ENCODE results near the gene CSNK2B. TPM values are rescaled to one million over a fixed set of nuclear protein-coding genes. Genes with fewer than 3 reads are reported as not detected.

CSNK2B gene
- total RNA-seq, 3 donors from 2014 or later (not counting 1 experiment from before 2014, with no cell fraction given), result 140 to 157 (median 141) TPM

DNA sequence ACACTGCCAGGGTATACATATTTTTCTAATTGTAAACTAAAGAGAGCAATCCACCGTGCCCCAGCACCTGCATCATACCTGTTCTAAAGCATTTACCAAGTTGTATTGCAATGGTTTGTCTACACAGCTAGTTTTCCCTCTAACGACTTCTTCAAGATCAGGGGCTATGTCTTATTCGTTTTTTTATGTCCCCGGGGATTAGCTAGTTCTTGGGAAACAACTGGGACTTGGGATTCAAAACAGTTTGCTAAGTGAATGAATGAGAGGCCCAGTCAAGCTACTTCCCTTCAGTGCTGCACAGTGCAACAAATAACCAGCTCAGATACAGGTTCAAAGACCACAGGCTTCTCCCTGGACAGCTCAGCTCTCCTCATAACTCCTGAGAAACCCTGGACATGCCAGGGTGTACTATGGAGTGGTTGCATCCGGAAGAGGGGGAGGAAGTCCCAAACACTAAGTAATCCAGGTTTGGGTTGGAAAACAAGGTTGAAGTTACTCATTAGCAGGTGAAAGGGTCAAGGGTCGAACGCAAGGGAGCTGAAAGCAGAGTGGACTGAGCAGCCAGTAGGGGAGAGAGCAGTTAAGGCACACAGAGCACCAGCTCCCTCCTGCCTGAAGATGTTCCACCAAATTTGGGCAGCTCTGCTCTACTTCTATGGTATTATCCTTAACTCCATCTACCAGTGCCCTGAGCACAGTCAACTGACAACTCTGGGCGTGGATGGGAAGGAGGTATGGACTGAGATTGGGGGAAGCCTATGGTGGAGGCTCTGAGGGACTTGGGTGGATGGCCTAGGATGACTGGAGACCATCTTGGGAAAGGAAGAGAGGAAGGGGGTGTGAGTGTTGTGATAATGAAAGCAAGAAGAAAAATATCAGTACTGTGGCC is 10.3 kb upstream of the CSNK2B start, which contains the start of gene APOM:
APOM (plus strand) TSS at position 546 of the 889 bp plus-strand sequence; CDS start at position 619, 73 bp downstream.
- no peaks in the 10 kb centered on the region for H3K9me3 Mint-ChIP-seq
- TF ChIP-seq, protein P1, sequence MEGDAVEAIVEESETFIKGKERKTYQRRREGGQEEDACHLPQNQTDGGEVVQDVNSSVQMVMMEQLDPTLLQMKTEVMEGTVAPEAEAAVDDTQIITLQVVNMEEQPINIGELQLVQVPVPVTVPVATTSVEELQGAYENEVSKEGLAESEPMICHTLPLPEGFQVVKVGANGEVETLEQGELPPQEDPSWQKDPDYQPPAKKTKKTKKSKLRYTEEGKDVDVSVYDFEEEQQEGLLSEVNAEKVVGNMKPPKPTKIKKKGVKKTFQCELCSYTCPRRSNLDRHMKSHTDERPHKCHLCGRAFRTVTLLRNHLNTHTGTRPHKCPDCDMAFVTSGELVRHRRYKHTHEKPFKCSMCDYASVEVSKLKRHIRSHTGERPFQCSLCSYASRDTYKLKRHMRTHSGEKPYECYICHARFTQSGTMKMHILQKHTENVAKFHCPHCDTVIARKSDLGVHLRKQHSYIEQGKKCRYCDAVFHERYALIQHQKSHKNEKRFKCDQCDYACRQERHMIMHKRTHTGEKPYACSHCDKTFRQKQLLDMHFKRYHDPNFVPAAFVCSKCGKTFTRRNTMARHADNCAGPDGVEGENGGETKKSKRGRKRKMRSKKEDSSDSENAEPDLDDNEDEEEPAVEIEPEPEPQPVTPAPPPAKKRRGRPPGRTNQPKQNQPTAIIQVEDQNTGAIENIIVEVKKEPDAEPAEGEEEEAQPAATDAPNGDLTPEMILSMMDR (IDR thresholded peaks at IDR 0.05), result no peak
- H3K36me3 Mint-ChIP-seq, result no peaks in the 10 kb centered on the region
- no peaks in the 10 kb centered on the region for H3K9me3 ChIP-seq (ENCODE audit: control insufficient read depth, insufficient read depth, low read length)
- 96% methylated on average over 8 of the region's 8 CpGs for WGBS (ENCODE audit: insufficient coverage)
- ATAC-seq, result no peak
- H3K4me1 Mint-ChIP-seq, result peaks cover 61 to 70% of the 10 kb centered on the region in 2 donors
- H3K27ac Mint-ChIP-seq, result peak within 1 kb of the TSS; percentile 47 to 83
- H3K4me3 Mint-ChIP-seq, result peak within 1 kb of the TSS; percentile 35
- peaks cover 55% of the 10 kb centered on the region for H3K4me1 ChIP-seq (ENCODE audit: control insufficient read depth, insufficient read depth, low read length)
- no peaks in the 10 kb centered on the region for H3K27me3 Mint-ChIP-seq (ENCODE audit: low read depth in 2 of 2)
- DNase-seq, result no peak
- intact Hi-C loops (cut with micrococcal nuclease), result no loop called here
- H3K36me3 ChIP-seq (ENCODE audit: control insufficient read depth, insufficient read depth, low read length), result peaks cover 10% of the 10 kb centered on the region
- no peaks in the 10 kb centered on the region for H3K27me3 ChIP-seq (ENCODE audit: control insufficient read depth, insufficient read depth, low read length)
- H3K4me3 ChIP-seq (ENCODE audit: low read length), result no peak within 1 kb of the TSS
- no peak within 1 kb of the TSS for H3K27ac ChIP-seq (ENCODE audit: low read length)

DNA sequence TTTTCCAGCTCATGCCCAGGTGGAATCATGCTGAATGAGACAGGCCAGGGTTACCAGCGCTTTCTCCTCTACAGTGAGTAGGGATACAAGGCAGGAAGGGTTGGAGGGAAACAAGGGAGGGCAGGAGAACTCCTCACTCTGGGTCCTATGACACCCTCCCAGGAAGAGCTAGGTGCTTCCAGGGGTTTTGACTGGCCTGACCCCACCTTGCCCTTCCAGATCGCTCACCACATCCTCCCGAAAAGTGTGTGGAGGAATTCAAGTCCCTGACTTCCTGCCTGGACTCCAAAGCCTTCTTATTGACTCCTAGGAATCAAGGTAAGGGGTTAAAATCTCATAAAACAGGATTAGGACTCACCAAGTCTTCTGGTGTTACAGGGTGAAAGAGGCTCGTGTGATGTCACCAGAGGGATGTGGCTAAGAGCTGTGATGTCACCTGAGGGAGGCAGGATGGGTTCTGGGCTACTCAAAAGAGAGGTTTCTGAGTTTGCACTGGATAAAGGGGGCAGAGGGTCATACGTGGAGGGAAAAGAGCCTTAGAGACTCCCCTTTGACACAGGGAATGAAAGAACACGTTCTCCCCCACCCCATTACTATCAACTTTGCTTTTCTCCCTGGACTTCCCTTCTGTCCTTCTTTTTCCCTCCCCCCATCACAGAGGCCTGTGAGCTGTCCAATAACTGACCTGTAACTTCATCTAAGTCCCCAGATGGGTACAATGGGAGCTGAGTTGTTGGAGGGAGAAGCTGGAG is 8.3 kb upstream of the CSNK2B start:
- no peak for ATAC-seq
- 89% methylated on average over 5 of the region's 6 CpGs for whole genome bisulfite sequencing (ENCODE audit: insufficient coverage)
- peaks cover 60% of the 10 kb centered on the region for H3K4me1 ChIP-seq (ENCODE audit: control insufficient read depth, insufficient read depth, low read length)
- peaks cover 17% of the 10 kb centered on the region for H3K36me3 ChIP-seq (ENCODE audit: control insufficient read depth, insufficient read depth, low read length)
- no peaks in the 10 kb centered on the region for H3K27me3 ChIP-seq (ENCODE audit: control insufficient read depth, insufficient read depth, low read length)
- H3K4me1 Mint-ChIP-seq, result peaks cover 41 to 62% of the 10 kb centered on the region in 2 donors
- intact Hi-C loops (cut with micrococcal nuclease), result no loop called here
- DNase-seq, result peak in 1 of 2 donors; percentile 57
- no peaks in the 10 kb centered on the region for H3K36me3 Mint-ChIP-seq
- H3K9me3 ChIP-seq (ENCODE audit: control insufficient read depth, insufficient read depth, low read length), result no peaks in the 10 kb centered on the region
- peak overlapping the region; percentile 83 to 89 for H3K27ac Mint-ChIP-seq
- no peaks in the 10 kb centered on the region for H3K9me3 Mint-ChIP-seq
- TF ChIP-seq, protein P1 (IDR thresholded peaks at IDR 0.05), result no peak
- H3K27me3 Mint-ChIP-seq (ENCODE audit: low read depth in 2 of 2), result no peaks in the 10 kb centered on the region
- no peak overlapping the region for H3K27ac ChIP-seq (ENCODE audit: low read length)
- H3K4me3 ChIP-seq (ENCODE audit: low read length), result no peak overlapping the region
- peak overlapping the region; percentile 65 for H3K4me3 Mint-ChIP-seq

DNA sequence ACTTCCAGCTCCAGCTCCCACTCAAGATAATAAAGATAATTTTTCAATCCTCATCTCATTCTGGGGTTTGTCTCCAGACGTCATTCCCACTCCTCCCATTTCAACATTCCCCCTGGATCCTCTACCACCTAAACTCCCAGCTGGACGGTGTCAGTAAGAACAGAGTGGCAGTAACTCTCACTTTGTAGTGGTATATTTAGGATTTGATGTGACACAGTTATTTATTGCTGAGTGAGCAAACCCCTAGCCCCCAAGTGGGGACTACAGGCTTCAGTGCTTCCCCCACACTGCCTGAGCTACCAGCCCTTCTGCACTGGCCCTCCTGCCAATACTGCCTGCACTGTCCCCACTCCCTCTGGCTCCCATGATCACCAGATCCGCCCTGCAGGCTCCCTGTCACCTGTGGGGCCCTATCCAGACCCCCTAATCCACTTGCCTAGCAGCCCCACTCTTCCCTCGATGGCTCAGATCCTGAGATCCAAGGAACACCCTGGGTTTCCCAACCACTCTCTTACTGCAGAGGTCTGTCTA is 7.7 kb upstream of the CSNK2B start:
- TF ChIP-seq, protein P1 (IDR thresholded peaks at IDR 0.05), result no peak
- Mint-ChIP-seq H3K4me3 (peak overlapping the region; percentile 65), H3K36me3 (no peaks in the 10 kb centered on the region), H3K9me3 (no peaks in the 10 kb centered on the region), H3K27me3 (ENCODE audit: low read depth in 2 of 2) (no peaks in the 10 kb centered on the region), H3K27ac (peak overlapping the region; percentile 83 to 89), H3K4me1 (peaks cover 37 to 60% of the 10 kb centered on the region in 2 donors)
- Histone ChIP-seq H3K4me1 (ENCODE audit: control insufficient read depth, insufficient read depth, low read length) (peaks cover 63% of the 10 kb centered on the region), H3K9me3 (ENCODE audit: control insufficient read depth, insufficient read depth, low read length) (no peaks in the 10 kb centered on the region), H3K4me3 (ENCODE audit: low read length) (no peak overlapping the region), H3K27ac (ENCODE audit: low read length) (no peak overlapping the region), H3K36me3 (ENCODE audit: control insufficient read depth, insufficient read depth, low read length) (peaks cover 18% of the 10 kb centered on the region), H3K27me3 (ENCODE audit: control insufficient read depth, insufficient read depth, low read length) (no peaks in the 10 kb centered on the region)
- no peak for DNase-seq
- WGBS (ENCODE audit: insufficient coverage), result 77% methylated on average over 3 of the region's 4 CpGs
- intact Hi-C loops (cut with micrococcal nuclease), result no loop called here
- no peak for ATAC-seq

Measured in natural killer cell (primary cell).